Uterus (tissue), 4 donors: ENCODE data around the gene SLC10A6. TPM values are rescaled to one million over a fixed set of nuclear protein-coding genes. Genes with fewer than 3 reads are reported as not detected.

ENCODE experiments used
- DNase-seq, 2 donors: peaks; one replicate each; pipeline ENCODE4 v3.0.0-alpha.2; 2019 to 2020
- H3K27ac ChIP-seq, 2 donors: fragments of 200-600 bp; sonication (generic); 1 replicate in 1 of 2; 2 replicates in 1 of 2; pipeline ENCODE4 v1.5.1; 2016 to 2018
- H3K27me3 ChIP-seq, 2 donors: fragments of 200-600 bp; sonication (generic); one replicate each; pipeline ENCODE4 v1.5.1; 2018 to 2019; ENCODE audit warnings: control low read depth in 1 of 2
- H3K36me3 ChIP-seq, 2 donors: fragments of 200-600 bp; sonication (generic); one replicate each; pipeline ENCODE4 v1.5.1; 2019; ENCODE audit warnings: control low read depth in 1 of 2
- H3K4me1 ChIP-seq, 2 donors: fragments of 200-600 bp; sonication (generic); one replicate each; pipeline ENCODE4 v1.5.1; 2018 to 2019; ENCODE audit warnings: control low read depth in 1 of 2
- H3K4me3 ChIP-seq, 2 donors: fragments of 200-600 bp; sonication (generic); 1 replicate in 1 of 2; 2 replicates in 1 of 2; pipeline ENCODE4 v1.5.1; 2018 to 2019; ENCODE audit warnings: mild to moderate bottlenecking in 1 of 2
- H3K9me3 ChIP-seq, 2 donors: fragments of 200-600 bp; sonication (generic); one replicate each; pipeline ENCODE4 v1.5.1; 2019; ENCODE audit warnings: control low read depth in 1 of 2
- CTCF ChIP-seq, 4 experiments: fragments of 200-600 bp in 2 of 4; fragments of 450-650 bp in 2 of 4; sonication (generic) in 2 of 4; IDR thresholded peaks; one replicate each; pipeline ENCODE4 v1.5.1; 2016 to 2019; ENCODE audit warnings: antibody characterized with exemption in 4 of 4, mild to moderate bottlenecking in 2 of 4, moderate library complexity in 1 of 4
- POLR2A ChIP-seq, 2 donors: fragments of 450-650 bp; IDR thresholded peaks; one replicate each; pipeline ENCODE4 v1.6.1; 2016; ENCODE audit warnings: antibody characterized with exemption in 2 of 2, mild to moderate bottlenecking in 1 of 2, moderate library complexity in 1 of 2
- intact Hi-C: fragments of 100-400 bp; cut with DNase I; formaldehyde crosslinking; loops from one replicate; pipeline ENCODE4 v1.15.1; 2023; ENCODE audit warnings: low total_unique reads
- total RNA-seq, 4 donors: library from RNA; depleted of rRNA in 3 of 4; stranded (reverse); fragments of >200 nt in 3 of 4; gene quantifications; one replicate each; pipeline versions ENCODE4 v1.1.0 to v1.2.4, GENCODE V29; 2014 to 2023
- donor health status: DM: yes; HTN: yes; CAD: no.

SLC10A6 gene
- total RNA-seq, 4 donors from 2014 or later = 2.0 to 23.8 (median 6.5) TPM; not detected in 1

DNA sequence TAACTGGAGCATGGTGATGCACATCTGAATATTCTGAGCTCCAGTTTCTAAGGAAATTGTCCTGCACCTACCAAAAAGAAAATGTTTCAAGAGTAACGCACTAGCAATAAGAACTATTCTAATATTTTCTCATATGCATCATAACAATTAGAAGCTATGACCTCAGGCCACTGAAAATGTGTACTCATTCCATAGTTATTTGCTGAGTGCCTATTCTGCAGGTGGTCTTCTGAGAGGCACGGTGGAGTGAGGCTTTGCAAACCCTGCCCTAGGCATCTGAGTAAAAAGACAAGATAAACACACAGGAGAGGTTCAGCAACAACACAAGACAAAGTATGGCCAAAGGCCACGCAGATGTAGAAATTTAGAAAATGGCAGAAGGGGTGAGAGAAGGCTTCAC is 23.7 kb downstream of the SLC10A6 start:
- H3K27ac ChIP-seq = no peak overlapping the region
- no peak for DNase-seq
- H3K9me3 ChIP-seq = no peaks in the 10 kb centered on the region
- intact Hi-C loops = no loop called here
- no peak for TF ChIP-seq CTCF (IDR thresholded peaks at IDR 0.05)
- TF ChIP-seq POLR2A (IDR thresholded peaks at IDR 0.05) = no peak
- no peaks in the 10 kb centered on the region for H3K36me3 ChIP-seq
- H3K4me1 ChIP-seq = no peaks in the 10 kb centered on the region
- H3K4me3 ChIP-seq = no peak overlapping the region
- H3K27me3 ChIP-seq = no peaks in the 10 kb centered on the region

GRCh38 chr4:86822136-86822535 is 27.0 kb downstream of the SLC10A6 start:
- TF ChIP-seq CTCF (IDR thresholded peaks at IDR 0.05) (no peak), POLR2A (IDR thresholded peaks at IDR 0.05) (no peak)
- Histone ChIP-seq H3K4me1 (peaks cover 0 to 5% of the 10 kb centered on the region in 2 donors), H3K27ac (no peak overlapping the region), H3K9me3 (no peaks in the 10 kb centered on the region), H3K27me3 (no peaks in the 10 kb centered on the region), H3K4me3 (no peak overlapping the region), H3K36me3 (no peaks in the 10 kb centered on the region)
- intact Hi-C loops = no loop called here
- no peak for DNase-seq

- intact Hi-C loops = no loop called here
- no peak overlapping the region for H3K4me3 ChIP-seq
- TF ChIP-seq POLR2A (IDR thresholded peaks at IDR 0.05) (no peak), CTCF (IDR thresholded peaks at IDR 0.05) (no peak)
Measured at GRCh38 chr4:86821151-86821550, 28.0 kb downstream of the SLC10A6 start.

DNA sequence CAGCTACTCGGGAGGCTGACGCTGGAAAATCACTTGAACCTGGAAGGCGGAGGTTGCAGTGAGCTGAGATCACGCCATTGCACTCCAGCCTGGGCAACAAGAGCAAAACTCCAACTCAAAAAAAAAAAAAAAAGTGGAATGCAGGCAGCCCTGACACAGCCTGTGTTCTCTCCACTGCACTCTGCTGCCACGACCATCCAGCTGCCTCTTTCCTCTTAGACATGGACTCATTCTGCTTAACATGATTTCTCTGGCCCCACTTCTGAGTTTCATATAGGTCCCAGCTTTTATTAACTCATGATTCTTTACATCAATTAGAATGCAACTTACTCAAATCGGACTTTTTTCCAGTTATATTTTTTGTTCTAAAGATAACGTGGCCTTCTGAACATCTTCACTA is 29.6 kb downstream of the SLC10A6 start:
- Histone ChIP-seq H3K27ac (no peak overlapping the region), H3K4me3 (no peak overlapping the region), H3K9me3 (peaks cover 0 to 7% of the 10 kb centered on the region in 2 donors), H3K4me1 (peaks cover 0 to 5% of the 10 kb centered on the region in 2 donors), H3K27me3 (no peaks in the 10 kb centered on the region), H3K36me3 (no peaks in the 10 kb centered on the region)
- intact Hi-C loops = no loop called here
- DNase-seq = no peak
- TF ChIP-seq POLR2A (IDR thresholded peaks at IDR 0.05) (no peak), CTCF (IDR thresholded peaks at IDR 0.05) (no peak)

More at GRCh38 chr4:86821151-86821550, 28.0 kb downstream of the SLC10A6 start:
- Histone ChIP-seq H3K4me1 (peaks cover 0 to 5% of the 10 kb centered on the region in 2 donors), H3K36me3 (no peaks in the 10 kb centered on the region), H3K9me3 (no peaks in the 10 kb centered on the region), H3K27me3 (no peaks in the 10 kb centered on the region), H3K27ac (no peak overlapping the region)
- no peak for DNase-seq

- peaks cover 0 to 7% of the 10 kb centered on the region in 2 donors for H3K9me3 ChIP-seq
- H3K4me3 ChIP-seq = no peak overlapping the region
- intact Hi-C loops = no loop called here
- no peak overlapping the region for H3K27ac ChIP-seq
- H3K4me1 ChIP-seq = peaks cover 0 to 5% of the 10 kb centered on the region in 2 donors
- no peaks in the 10 kb centered on the region for H3K27me3 ChIP-seq
- no peaks in the 10 kb centered on the region for H3K36me3 ChIP-seq
- TF ChIP-seq CTCF (IDR thresholded peaks at IDR 0.05) (no peak), POLR2A (IDR thresholded peaks at IDR 0.05) (no peak)
- DNase-seq = no peak
Measured at GRCh38 chr4:86818841-86819240, 30.3 kb downstream of the SLC10A6 start.
